PC-3 (cell line): ENCODE measurements around the gene RAD1. TPM values are rescaled to one million over a fixed set of nuclear protein-coding genes. Genes with fewer than 3 reads are reported as not detected.

Experiments
- ATAC-seq: fragments of 200-7000 bp; cut with Tn5 transposase; 2 replicates; pipeline ENCODE4 v1.9.1; 2020; ENCODE audit warnings: mild to moderate bottlenecking, moderate library complexity
- BruUV-seq: library from RNA; stranded (reverse); fragments of 400-500 nt; replicated peaks from 2 replicates; lab custom pipeline; 2021; lab: Mats Ljungman, UMichigan
- CTCF ChIA-PET: fragments of 300-600 bp; sonication (Branson Sonifier 250); formaldehyde crosslinking; loops from one replicate; lab custom pipeline; 2022; ENCODE audit warnings: antibody characterized with exemption; lab: Charles Lee
- POLR2A ChIA-PET: fragments of 300-600 bp; sonication (Branson Sonifier 250); formaldehyde crosslinking; loops from one replicate; lab custom pipeline; 2022; ENCODE audit warnings: antibody characterized with exemption; ENCODE audit not compliant: unreplicated experiment; lab: Charles Lee
- DNase-seq: peaks from one replicate; pipeline ENCODE4 v3.0.0-alpha.2; 2015
- H2AFZ ChIP-seq: fragments of 300-600 bp; sonication (generic); 2 replicates; pipeline ENCODE4 v1.6.0; 2016; ENCODE audit warnings: antibody characterized with exemption, low read length
- H3F3A ChIP-seq: fragments of 300-600 bp; sonication (generic); one replicate; pipeline ENCODE4 v1.6.0; 2017; ENCODE audit warnings: antibody characterized with exemption, low read length, control low read depth, mild to moderate bottlenecking; ENCODE audit not compliant: unreplicated experiment
- H3K27ac ChIP-seq: fragments of 300-600 bp; sonication (generic); 2 replicates; pipeline ENCODE4 v1.5.1; 2016; ENCODE audit warnings: mild to moderate bottlenecking, low read length
- H3K27me3 ChIP-seq: fragments of 300-600 bp; sonication (generic); 2 replicates; pipeline ENCODE4 v1.6.1; 2016; ENCODE audit warnings: low read length, mixed read lengths
- H3K36me3 ChIP-seq: fragments of 300-600 bp; sonication (generic); 2 replicates; pipeline ENCODE4 v1.6.1; 2016; ENCODE audit warnings: low read depth, mixed run types, low read length, mixed read lengths
- H3K4me1 ChIP-seq: fragments of 300-600 bp; sonication (generic); 2 replicates; pipeline ENCODE4 v1.5.1; 2016; ENCODE audit warnings: low read length; ENCODE audit not compliant: insufficient read depth
- H3K4me2 ChIP-seq: fragments of 300-600 bp; sonication (generic); 2 replicates; pipeline ENCODE4 v1.6.0; 2016; ENCODE audit warnings: low read length
- H3K4me3 ChIP-seq: fragments of 300-600 bp; sonication (generic); 2 replicates; pipeline ENCODE4 v1.5.1; 2016; ENCODE audit warnings: mild to moderate bottlenecking, low read length, mixed read lengths
- H3K79me2 ChIP-seq: fragments of 300-600 bp; sonication (generic); 2 replicates; pipeline ENCODE4 v1.6.1; 2017; ENCODE audit warnings: low read length, mixed read lengths
- H3K9ac ChIP-seq: fragments of 300-600 bp; sonication (generic); 2 replicates; pipeline ENCODE4 v1.6.0; 2016; ENCODE audit warnings: mild to moderate bottlenecking, low read length
- H3K9me2 ChIP-seq: fragments of 300-600 bp; sonication (generic); replicated peaks from 2 replicates; pipeline ENCODE4 v1.6.1; 2016; ENCODE audit warnings: mixed run types, low read length, mixed read lengths
- H3K9me3 ChIP-seq: fragments of 300-600 bp; sonication (generic); 2 replicates; pipeline ENCODE4 v1.6.1; 2016; ENCODE audit warnings: low read length, mixed read lengths
- H4K20me1 ChIP-seq: fragments of 300-600 bp; sonication (generic); 2 replicates; pipeline ENCODE4 v1.6.1; 2016; ENCODE audit warnings: low read length, mixed read lengths
- CTCF ChIP-seq: fragments of 300-600 bp; sonication (generic); conservative IDR thresholded peaks from 2 replicates; pipeline ENCODE4 v1.5.1; 2017; ENCODE audit warnings: antibody characterized with exemption, low read depth, mild to moderate bottlenecking, low read length
- EZH2 ChIP-seq: fragments of 300-600 bp; sonication (generic); IDR thresholded peaks from one replicate; pipeline ENCODE4 v1.6.1; 2017; ENCODE audit warnings: antibody characterized with exemption, mild to moderate bottlenecking, low read length; ENCODE audit not compliant: unreplicated experiment
- EZH2phosphoT487 ChIP-seq: fragments of 300-600 bp; sonication (generic); IDR thresholded peaks from 2 replicates; pipeline ENCODE4 v1.6.1; 2018; ENCODE audit warnings: mild to moderate bottlenecking, antibody characterized with exemption, low read length, borderline replicate concordance
- intact Hi-C: fragments of 100-400 bp; cut with micrococcal nuclease; formaldehyde crosslinking; loops from 2 replicates; pipeline ENCODE4 v1.9.0; 2023
- total RNA-seq: library from RNA; depleted of rRNA; stranded (reverse); fragments of >200 nt; gene quantifications from 2 replicates; pipeline ENCODE4 v1.2.3, GENCODE V29; 2014

Gene RAD1
- total RNA-seq, 1 experiment from 2014 or later = 62.5 TPM

GRCh38 chr5:34899066-34899465 lies 16.2 kb downstream of the RAD1 start:
- H3K4me2 ChIP-seq = no peak overlapping the region
- H4K20me1 ChIP-seq = no peaks in the 10 kb centered on the region
- no peaks in the 10 kb centered on the region for H3K9me2 ChIP-seq
- no peaks in the 10 kb centered on the region for H3K79me2 ChIP-seq
- peaks cover 4% of the 10 kb centered on the region; the same call in 1 of the 2 replicates for H3K36me3 ChIP-seq
- no peak overlapping the region for H3K4me3 ChIP-seq
- CTCF ChIA-PET = interaction anchor here (0.8 kb wide), 1 partner anchor 413 kb away, joined by 3 read pairs; no protein-coding TSS in a partner anchor
- no peaks in the 10 kb centered on the region for H3K9me3 ChIP-seq
- no peak overlapping the region for H2AFZ ChIP-seq
- H3K4me1 ChIP-seq = peaks cover 14% of the 10 kb centered on the region
- BruUV-seq = no TSS peak
- no peaks in the 10 kb centered on the region for H3K27me3 ChIP-seq
- intact Hi-C loops = loop anchor here (2.0 to 5.0 kb wide), 2 partner anchors 242 to 312 kb away; partner anchors contain the start of gene RAI14
- no peak for ATAC-seq
- DNase-seq = peak; percentile 46
- H3K9ac ChIP-seq = no peak overlapping the region
- H3K27ac ChIP-seq = no peak overlapping the region
- TF ChIP-seq CTCF = no peak
- POLR2A ChIA-PET = no interaction called here
- H3F3A ChIP-seq = no peaks in the 10 kb centered on the region

- peak; percentile 80 for DNase-seq
- H3K36me3 ChIP-seq = peaks cover 4% of the 10 kb centered on the region; the same call in 1 of the 2 replicates
- BruUV-seq = no TSS peak
Observed at GRCh38 chr5:34898258-34898895, 16.9 kb downstream of the RAD1 start.

More at GRCh38 chr5:34898258-34898895, 16.9 kb downstream of the RAD1 start:
- H3K79me2 ChIP-seq = no peaks in the 10 kb centered on the region
- H3K4me1 ChIP-seq = peaks cover 14% of the 10 kb centered on the region
- H3K27ac ChIP-seq = no peak overlapping the region
- ATAC-seq = peak; percentile 96
- no peaks in the 10 kb centered on the region for H3K9me2 ChIP-seq
- POLR2A ChIA-PET = no interaction called here
- H4K20me1 ChIP-seq = no peaks in the 10 kb centered on the region
- no peaks in the 10 kb centered on the region for H3K9me3 ChIP-seq
- H2AFZ ChIP-seq = no peak overlapping the region
- CTCF ChIA-PET = interaction anchor here (0.6 to 0.9 kb wide), 4 partner anchors 206 to 412 kb away, joined by 3 to 5 read pairs (median 4); no protein-coding TSS in a partner anchor
- intact Hi-C loops = loop anchor here (1.0 to 5.0 kb wide), 5 partner anchors 241 to 424 kb away; partner anchors contain the start of gene RAI14
- no peaks in the 10 kb centered on the region for H3F3A ChIP-seq
- TF ChIP-seq EZH2 = no peak
- TF ChIP-seq CTCF = peak; percentile 93
- no peak for TF ChIP-seq EZH2phosphoT487
- H3K9ac ChIP-seq = no peak overlapping the region
- H3K4me3 ChIP-seq = no peak overlapping the region
- H3K4me2 ChIP-seq = no peak overlapping the region
- H3K27me3 ChIP-seq = no peaks in the 10 kb centered on the region
